HG02623 (cell line): ENCODE data around the gene FLAD1.

Experiments
- ATAC-seq: cut with Tn5 transposase; IDR thresholded peaks from one replicate; pipeline ENCODE4 v1.9.1; 2021; ENCODE audit warnings: moderate library complexity; ENCODE audit not compliant: unreplicated experiment

The FLAD1 gene

DNA sequence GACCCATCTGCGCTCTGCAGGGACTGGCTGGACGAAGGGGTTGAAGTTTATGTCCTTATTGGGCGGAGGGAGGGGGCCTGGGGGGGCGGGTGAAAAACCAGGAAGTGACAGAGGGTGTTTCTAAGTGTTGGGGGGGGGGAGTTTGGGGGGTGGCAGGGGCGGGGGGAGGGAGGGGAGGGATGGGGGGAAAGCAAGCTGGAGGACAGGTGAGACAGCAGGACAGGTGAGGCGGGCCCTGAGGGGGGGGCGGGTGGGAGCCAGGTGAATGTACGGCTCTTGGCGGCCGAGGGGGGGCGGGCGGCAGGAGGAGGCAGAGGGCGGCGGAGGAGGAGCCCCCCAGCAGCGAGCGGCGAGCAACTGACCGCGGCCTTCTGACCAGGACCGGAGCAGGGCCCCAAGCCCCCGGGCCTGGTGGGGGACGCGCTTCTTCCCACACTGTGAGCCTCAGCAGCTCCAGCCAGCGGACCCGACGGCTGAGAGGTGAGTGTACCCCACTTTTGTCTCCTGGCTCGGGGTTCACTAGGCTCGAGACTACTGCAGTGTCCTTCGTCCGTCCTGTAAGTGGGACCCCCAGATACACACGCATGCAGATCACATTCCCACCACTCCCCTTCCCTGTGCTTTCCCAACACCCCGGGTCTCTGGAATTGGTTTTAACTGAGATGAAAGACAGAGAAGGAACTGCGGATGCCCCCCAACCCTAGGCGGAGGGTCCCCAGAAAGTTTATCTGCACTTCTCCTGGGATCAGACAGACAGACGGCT is 19.5 kb downstream of the FLAD1 start, which contains the start of gene ZBTB7B:
TSS of gene ZBTB7B (plus strand) at position 339 of the 763 bp plus-strand sequence. CDS start 11,859 bp downstream, outside the sequence.
- no peak for ATAC-seq

DNA sequence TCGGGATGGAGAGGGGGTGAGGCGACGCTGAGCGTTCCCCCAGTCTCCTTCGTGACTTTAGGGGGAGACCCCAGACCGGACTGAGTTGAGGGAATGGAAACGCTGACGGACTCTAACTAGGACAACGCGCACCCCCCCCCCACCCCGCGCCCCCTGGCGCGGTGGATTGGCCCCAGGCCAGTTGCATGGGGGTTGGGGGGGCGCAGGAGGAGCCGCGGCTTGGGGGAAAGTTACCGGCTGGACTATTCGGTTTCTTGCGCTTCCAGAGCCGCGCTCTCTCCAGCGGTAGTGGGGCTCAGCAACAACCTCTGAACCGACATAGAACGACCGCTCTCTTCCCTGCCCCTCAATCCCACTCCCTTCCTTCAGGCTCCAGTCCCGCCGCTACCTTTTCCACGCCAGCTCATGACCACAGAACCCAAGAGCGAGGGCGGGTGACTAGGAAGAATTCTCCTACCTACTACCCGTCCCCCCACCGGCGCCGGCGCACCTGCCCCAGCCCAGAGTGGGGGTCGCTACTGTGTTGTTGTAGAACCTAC is 20.2 kb downstream of the FLAD1 start:
- no peak for ATAC-seq

DNA sequence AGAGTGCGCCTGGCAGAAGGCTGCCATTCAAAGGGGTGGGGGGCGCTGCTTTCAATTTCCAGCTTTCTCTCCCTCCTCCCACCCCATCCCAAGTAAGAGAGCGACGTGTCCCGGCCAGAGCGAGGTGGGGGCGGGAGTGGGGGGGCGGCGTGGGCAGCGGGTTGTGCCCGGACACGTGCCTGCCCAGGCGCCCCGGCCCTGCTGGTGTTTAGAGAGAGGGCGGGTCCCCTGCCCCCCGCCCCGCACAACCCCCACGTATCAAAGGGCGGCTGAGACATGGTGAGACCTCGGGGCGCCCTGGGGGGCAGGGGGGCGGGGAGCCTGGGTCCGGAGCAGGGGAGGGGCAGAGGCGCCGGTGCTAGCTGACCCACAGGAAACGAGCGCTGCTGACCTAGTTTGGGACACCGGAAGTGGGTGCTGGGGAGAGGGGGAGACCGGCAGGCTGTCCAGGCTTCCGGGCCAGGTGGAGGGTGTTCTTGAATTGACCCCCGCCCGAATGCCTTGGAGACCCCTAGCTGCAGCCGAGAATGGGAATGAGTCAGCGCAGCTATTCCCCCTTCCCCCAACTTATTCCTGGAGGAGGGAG is 20.7 kb downstream of the FLAD1 start:
- no peak for ATAC-seq

DNA sequence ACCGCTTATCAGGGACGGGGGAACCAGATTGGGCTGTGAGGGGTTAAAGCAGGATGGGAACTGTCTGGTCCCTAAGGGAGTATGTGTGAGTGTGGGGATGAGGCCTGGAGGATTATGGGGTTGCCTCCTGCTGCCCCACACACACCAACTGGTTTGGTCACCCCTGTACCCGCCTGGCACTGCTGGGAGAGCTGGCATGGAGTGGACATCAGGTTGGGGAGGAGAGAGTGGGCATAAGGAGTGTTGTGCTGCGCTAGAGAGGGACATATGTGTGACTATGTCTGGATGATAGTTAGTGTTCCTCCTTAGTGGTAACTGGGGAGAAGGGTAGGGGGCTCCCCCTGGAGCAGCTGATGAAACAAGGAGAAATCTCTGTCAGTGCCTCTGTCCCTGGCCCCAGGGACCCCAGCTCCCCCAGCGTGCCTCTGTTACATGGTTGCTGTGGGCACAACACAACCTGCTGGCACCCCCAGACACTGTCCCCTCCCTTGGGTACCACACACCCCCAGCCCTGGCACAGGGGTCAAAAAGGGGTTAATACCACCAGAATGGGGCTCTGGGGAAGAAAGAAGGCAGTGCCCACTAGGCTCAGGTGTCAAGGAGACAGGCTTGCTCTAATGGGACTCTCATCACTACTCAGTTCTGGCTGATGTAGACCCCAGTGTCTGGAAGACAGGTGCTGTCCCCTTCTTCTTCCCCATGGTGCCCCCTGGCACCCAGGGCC is 21.4 kb downstream of the FLAD1 start:
- ATAC-seq: no peak

DNA sequence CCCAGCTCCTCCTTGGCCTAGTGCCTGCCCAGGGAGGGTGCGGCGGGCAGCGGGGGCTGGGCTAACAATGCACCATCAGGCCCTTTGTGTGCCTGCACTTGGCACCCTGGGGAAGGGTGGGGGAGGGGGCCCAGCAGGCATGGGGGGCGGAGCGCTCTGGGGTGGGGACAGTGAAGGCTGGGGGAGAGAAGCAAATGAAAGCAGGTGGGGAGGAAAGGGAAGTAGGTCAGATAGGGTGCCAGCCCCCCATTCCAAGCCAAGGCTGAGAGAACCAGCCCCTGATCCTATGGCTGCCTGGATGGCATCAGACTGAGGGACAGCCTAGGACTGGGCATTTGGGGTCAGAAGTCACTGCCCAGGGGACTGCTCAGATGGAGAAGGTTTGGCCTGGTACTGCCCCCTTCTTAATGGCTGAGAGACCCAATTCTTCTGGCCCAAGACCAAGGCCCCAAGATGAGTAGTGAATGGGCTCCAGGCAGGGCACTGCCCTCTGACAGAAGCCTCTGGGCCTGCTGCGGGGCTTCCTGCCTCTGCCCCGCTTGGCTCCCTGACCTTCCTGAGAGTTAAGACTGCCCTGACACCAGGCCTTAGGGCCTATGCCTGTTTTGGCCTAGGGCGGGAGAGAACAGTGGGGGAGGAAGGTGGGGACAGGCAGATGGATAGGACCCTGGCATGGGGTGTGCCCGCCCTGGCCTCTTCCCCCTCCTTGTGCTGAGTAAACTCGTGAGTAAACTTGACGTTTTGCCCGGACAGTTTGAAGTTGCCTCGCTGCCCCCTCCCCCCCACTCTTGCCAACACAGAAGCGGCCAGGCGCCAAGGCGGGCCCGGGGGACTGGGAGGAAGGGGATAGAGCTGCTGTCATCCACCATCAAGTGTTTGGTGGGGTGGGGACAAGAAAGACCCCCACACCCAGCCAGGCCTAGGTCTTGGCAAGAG is 22.2 kb downstream of the FLAD1 start:
- no peak for ATAC-seq

DNA sequence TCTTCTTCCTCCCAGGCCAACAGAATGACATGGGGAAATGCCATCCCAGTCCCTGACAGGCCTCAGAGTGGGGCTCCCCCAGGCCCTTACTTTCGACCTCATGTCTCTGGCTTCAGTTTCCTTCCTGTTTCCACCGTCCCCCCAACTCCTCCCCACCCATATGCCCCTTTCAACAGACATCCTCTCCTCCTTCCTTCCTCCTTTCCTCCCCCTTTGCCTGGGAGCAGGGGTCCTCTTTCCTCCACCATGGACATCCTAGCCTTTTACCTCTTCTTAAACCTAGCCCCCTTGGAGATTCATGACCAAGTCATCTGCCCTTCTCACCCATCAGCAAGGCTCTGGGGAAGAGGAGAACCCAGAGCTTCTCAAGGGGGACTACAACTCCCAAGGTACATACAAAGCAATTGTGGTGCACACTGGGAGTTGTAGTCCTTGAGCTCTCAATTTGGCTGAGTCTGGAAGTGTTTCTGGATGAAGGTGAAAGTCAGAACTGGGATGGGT is 23.5 kb downstream of the FLAD1 start:
- no peak for ATAC-seq

DNA sequence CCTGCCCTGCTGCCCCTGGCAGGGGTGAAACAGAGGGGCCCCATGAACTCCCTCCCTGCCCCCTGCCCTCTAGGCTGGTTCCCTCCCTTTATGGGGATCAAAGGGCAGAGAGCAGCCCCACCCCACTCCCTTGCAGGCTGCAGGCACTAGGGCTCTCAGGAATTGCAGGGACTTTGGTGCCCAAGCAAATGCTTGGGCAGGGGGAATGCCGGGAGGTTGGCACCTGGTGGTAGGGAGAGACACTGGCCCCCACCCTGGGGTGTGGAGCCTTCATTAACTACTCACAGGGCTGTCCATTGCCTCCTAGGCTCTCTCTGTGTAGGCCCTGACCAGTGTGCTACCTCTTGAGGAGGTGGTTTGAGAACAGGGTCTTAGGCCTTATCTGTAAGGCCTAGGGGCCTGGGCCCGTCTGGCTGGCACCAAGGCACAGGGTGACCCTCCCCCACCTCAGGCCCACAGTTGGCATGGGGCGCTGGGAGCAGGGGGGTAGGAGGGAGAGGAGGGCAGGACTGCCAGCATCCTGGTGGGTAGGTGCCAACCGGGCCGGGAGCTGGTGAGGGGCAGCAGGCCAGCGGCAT is 24.2 kb downstream of the FLAD1 start:
- no peak for ATAC-seq

DNA sequence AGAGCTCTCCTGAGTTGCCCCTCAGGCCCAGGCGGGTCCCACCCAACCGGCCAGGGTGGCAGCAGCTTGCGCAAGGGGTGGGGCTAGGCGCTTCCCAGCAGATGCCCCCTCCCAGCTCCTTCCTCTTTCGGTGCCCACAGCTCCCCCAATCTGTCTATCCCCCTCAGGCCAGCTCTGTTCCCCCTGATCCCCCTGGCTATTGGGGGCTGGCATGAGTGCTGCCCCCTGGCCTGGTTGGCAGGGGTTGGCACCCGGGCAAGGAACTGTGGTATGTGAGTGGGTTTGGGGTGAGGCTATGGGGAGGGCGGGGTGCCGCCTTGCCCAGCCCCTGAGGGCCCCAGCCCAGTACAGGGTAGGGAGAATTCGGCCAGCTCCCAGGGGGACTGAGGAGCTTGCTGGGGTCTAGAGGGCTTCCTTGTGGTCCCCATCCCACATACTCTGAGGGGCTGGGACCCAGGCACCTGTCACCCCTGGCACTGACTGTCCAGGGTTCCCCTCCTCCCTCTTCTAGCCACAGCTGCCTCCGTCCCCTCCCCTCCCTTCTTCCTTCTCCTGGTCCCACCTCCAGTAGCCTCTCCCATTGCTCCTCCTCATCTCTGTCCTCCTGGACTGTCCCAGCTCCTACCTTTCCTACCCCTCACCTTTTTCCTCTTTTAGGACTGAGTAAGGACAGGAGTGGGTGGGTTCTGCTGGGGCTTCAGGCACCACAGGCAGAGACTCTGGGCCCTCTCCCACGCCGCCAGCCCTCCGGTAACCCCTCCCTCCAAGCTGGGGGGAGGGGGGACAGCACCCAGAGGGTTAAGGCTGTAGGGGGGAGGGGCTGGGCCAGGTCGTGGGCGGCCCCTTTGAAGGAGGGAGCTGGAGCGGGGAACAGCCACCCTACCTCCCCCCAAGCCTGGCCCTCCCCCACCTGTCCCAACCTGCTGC is 25.1 kb downstream of the FLAD1 start:
- no peak for ATAC-seq

DNA sequence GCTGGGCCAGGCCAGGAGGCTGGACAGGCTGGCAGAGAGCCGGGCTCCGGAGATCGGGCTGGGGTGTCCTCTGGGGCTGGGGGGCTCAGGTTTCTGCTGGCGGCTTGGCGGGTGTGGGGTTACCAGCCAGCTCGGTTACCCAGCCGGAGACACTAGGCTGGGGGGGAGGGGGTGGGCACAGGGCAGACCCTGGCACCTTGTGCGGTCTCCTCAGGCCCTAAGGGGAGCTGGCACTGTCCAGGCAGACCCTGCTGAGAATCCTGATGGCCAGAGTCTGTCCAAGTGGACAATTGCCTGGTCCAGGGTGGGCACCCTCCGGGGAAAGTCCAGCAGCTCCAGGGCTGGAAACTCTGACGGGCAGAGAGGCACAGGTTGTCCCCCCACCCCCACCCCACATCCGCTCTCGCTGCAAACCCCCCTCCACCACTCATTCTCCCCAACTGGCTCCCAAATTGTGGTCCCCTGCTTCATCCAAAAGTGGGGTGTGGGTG is 26.1 kb downstream of the FLAD1 start:
- ATAC-seq: no peak

DNA sequence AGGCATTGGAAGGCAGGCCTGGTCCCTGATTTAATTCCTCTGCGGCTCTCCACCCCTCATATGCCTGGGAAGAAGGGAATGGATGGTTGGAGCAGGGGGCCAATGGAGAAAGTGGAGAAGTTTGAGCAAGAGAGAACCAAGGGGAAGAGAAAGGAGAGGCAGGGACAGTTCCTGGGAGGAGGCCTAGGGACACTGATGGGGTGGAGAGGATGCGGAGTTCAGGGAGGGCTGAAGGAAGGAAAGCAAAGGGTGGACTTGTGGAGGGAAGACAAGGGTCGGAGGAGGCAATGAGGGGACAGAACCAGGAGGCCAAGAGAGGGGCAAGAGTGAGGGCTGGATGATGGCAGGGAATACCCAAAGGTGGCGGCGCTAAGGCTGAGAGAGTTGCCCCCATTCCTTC is 26.6 kb downstream of the FLAD1 start:
- ATAC-seq: no peak

DNA sequence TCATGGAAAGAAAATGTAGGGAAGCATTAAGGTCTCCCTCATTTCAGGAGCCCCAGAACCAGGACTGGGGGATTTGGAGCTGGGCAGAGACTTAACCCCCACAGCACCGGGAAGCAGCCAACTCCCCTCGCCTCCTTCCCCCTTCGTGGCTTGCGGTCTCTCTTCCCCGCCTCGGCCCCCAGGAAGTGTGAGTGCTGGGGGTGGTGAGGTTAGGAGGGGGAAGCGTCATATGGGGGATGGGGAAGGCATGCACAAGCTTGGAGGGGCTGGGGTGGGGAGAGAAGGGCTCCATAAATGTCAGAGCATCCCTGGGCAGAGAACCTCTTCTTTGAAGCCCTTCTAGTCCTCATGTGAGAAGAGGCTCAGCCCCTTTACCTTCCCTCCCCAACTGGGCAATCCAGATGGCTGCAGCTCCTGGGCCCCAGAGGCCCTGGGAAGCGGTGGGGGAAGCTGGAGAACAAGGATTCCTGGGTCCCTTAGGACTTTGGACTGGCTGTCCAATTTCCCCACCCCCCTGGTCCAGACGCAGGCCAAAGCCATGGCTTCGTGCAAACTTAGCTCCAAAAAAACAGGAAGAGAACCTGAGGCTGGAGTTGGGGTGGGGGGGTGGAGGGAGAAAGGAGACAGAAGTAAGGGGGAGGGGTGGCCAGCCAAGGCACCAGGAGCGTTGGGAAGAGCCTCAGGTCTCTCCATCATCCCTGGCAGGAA is 27.2 kb downstream of the FLAD1 start:
- ATAC-seq: no peak

DNA sequence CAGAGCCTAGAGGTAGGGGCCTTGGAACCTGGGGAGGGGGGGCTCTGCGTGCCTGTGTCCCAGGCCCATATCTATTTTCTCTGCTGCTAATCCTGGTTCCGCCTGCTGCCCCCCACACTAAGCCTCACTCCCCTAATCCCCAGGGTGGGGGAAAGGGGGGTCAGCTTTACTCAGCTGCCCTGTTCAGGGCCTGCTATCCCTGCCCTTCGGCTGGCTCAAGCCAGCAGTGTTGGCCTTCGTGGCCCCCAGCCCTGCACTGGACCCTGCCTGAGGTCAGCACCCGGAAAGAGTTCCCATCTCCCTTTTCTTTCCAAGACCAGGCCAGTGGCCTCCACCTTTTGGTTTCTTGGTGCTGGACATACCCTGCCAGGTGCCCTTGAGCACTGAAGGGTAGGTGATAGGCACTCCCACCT is 27.9 kb downstream of the FLAD1 start:
- ATAC-seq: no peak

DNA sequence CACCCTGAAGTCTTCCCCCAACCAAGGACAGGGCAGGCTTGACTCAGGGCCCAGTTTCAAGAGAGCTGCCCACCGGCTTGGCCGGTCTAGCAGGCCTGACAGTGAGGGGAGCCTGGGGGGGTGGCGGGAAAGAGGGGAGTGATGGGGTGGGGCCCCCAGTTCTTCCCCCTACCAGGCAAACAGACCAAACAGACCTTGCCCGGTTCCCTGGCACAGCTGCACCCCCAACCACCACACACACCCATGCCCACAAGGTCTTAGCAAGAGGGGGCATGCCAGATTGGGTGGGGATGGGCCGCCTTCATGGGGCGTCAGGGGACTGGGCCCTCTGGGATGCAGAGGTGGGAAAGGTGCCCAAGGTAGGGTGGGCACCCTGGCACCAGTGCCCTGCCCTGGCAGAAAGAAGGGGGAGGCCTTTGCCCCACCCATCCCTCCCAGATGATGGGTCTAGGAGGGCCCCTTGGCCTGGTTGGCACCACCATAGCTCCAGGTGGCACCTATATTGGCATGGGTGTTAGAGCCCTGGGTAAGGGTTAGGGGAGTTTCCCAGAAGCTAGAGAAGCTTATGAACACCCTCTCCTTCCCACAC is 28.4 kb downstream of the FLAD1 start:
- no peak for ATAC-seq

DNA sequence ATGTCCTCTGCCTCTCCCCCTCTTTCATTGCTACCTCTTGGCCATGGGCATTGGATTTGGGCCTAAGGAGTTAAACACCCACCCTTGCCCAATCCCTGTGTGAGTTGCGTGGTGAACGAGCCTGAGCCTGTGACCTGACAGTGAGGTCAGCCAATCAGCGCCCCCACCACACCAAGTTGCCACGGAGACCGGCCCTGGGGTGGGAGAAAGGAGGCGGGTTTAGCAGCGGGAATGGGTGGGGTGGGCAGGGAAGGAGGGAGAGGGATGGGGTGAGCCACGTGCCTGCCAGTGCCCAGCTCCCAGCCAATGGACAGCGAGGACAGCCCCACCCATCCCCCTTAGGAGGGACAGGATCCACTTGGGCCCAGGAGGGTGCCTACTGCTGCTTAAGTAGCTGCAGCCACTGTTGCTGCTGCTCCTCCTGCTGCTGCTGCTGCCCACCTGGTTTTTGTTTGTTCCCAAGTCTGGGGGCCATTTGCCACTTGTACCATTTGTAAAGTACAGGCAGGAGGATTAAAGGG is 28.9 kb downstream of the FLAD1 start:
- no peak for ATAC-seq

DNA sequence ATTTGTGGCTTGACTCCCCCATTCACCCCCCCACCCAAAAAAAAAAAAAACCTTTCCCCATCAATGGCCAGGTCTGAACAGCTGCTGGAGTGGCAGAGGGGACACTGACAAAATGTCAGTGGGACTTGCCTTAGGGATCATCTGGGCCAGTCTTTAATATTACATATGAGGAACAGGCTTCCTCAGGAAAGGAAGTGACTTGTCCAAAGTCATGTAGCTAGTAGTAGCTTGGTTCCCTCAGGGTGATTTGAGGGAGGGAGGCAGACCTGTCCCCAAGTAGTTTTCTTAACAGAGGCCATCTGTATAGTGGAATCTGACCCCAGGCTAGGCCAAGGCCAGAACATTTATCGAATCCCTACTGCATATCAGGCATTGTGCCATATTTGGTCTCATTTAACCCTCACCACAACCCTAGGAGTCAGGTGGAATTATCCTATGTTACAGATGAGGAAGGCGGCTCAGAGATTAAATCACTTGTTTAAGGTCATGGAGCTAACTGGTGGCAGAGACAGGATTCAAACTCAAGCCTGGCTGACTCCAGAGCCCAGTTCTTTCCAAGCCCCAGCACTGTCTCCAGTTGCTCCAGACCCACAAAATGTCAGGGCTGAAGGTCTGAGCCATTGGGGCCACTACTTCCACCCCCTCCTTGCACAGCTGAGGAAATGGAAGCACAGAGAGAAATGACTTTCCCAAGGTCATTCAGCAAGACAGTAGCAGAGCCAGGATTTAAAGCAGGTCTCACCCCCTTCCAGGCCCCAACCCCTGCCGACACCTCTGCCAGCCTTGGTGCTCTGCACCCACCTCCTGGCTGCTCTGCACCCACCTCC is 29.8 kb downstream of the FLAD1 start:
- ATAC-seq: no peak

DNA sequence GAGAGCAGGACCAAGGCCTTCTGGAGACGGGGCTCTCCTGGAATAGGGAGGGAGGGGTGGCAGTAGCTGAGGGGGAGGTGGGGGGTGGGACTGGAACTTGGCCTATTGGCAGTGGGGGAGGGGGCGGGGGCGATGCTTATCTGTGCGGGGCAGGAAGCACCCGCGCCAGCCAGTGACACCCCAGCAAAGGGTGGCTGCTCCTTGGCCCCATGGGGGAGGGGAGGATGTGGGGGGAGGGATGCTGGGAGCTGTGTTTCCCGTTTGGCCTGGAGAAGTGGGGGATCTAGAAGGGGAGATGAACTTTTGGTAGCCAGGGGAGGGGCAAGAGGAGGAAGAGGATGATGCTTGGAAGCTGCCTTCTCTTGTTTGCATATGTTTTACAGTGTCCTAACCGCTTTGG is 30.5 kb downstream of the FLAD1 start:
- ATAC-seq: no peak
